GM23248 (cell line): ENCODE results near the gene ABHD1. TPM values are rescaled to one million over a fixed set of nuclear protein-coding genes. Genes with fewer than 3 reads are reported as not detected.

Experiments used
- DNase-seq: peaks from one replicate; pipeline ENCODE4 v3.0.0-alpha.2; 2015
- H2AFZ ChIP-seq: fragments of 200-600 bp; sonication (generic); 2 replicates; pipeline ENCODE4 v1.6.1; 2016; ENCODE audit warnings: antibody characterized with exemption
- H3F3A ChIP-seq: fragments of 200-600 bp; sonication (generic); 2 replicates; pipeline ENCODE4 v1.6.1; 2016; ENCODE audit warnings: mild to moderate bottlenecking, antibody characterized with exemption, mixed run types; ENCODE audit not compliant: insufficient read depth
- H3K27ac ChIP-seq: fragments of 200-600 bp; sonication (generic); 2 replicates; pipeline ENCODE4 v1.5.1; 2016; ENCODE audit warnings: mild to moderate bottlenecking
- H3K27me3 ChIP-seq: fragments of 200-600 bp; sonication (generic); replicated peaks from 2 replicates; pipeline ENCODE4 v1.6.1; 2016; ENCODE audit warnings: mild to moderate bottlenecking; ENCODE audit not compliant: insufficient read depth
- H3K36me3 ChIP-seq: fragments of 200-600 bp; sonication (generic); 2 replicates; pipeline ENCODE4 v1.6.1; 2016; ENCODE audit warnings: low read depth, mild to moderate bottlenecking
- H3K4me1 ChIP-seq: fragments of 200-600 bp; sonication (generic); 2 replicates; pipeline ENCODE4 v1.6.1; 2016; ENCODE audit warnings: mild to moderate bottlenecking; ENCODE audit not compliant: insufficient read depth
- H3K4me2 ChIP-seq: fragments of 200-600 bp; sonication (generic); one replicate; pipeline ENCODE4 v1.6.1; 2016; ENCODE audit warnings: mild to moderate bottlenecking; ENCODE audit not compliant: unreplicated experiment
- H3K4me3 ChIP-seq: fragments of 200-600 bp; sonication (generic); 2 replicates; pipeline ENCODE4 v1.5.1; 2016; ENCODE audit warnings: mild to moderate bottlenecking
- H3K79me2 ChIP-seq: fragments of 200-600 bp; sonication (generic); 2 replicates; pipeline ENCODE4 v1.6.1; 2016; ENCODE audit warnings: mild to moderate bottlenecking; ENCODE audit not compliant: insufficient read depth
- H3K9ac ChIP-seq: fragments of 200-600 bp; sonication (generic); 2 replicates; pipeline ENCODE4 v1.6.1; 2016; ENCODE audit warnings: mild to moderate bottlenecking
- H3K9me2 ChIP-seq: fragments of 200-600 bp; sonication (generic); 2 replicates; pipeline ENCODE4 v1.6.1; 2016; ENCODE audit warnings: mixed run types, mild to moderate bottlenecking, moderate library complexity; ENCODE audit not compliant: insufficient read depth
- H3K9me3 ChIP-seq: fragments of 200-600 bp; sonication (generic); one replicate; pipeline ENCODE4 v1.6.1; 2017; ENCODE audit warnings: low read depth
- H4K20me1 ChIP-seq: fragments of 200-600 bp; sonication (generic); 2 replicates; pipeline ENCODE4 v1.6.0; 2016; ENCODE audit not compliant: insufficient read depth
- EZH2 ChIP-seq: fragments of 200-600 bp; sonication (generic); IDR thresholded peaks from 2 replicates; pipeline ENCODE4 v1.6.1; 2018; ENCODE audit warnings: antibody characterized with exemption, mild to moderate bottlenecking; ENCODE audit not compliant: insufficient read depth, poor library complexity, severe bottlenecking
- EZH2phosphoT487 ChIP-seq: fragments of 200-600 bp; sonication (generic); IDR thresholded peaks from 2 replicates; pipeline ENCODE4 v1.6.1; 2018; ENCODE audit warnings: antibody characterized with exemption, moderate library complexity, mild to moderate bottlenecking, low read depth; ENCODE audit not compliant: insufficient read depth
- WGBS, 2 experiments: methylation state at CpG; one replicate each; pipeline ENCODE4 v1.1.6; 2015 to 2017; ENCODE audit warnings: low lambda C conversion rate in 2 of 2, low coverage in 1 of 2; ENCODE audit errors: missing lambda C conversion rate in 2 of 2; 5-methylcytosine and 5-hydroxymethylcytosine counted together
- in situ Hi-C: fragments of 300-500 bp; cut with MboI; formaldehyde crosslinking; loops from 2 replicates; pipeline ENCODE4 v1.15.0; 2020
- polyA plus RNA-seq: library from polyadenylated mRNA; unstranded; fragments of >200 nt; fragmentation: Nextera tagmentation; extraction: Ambion mirVana; gene quantifications from 2 replicates; pipeline ENCODE4 v1.2.1, GENCODE V29; 2016
- total RNA-seq: library from RNA; depleted of rRNA; stranded (reverse); fragments of >200 nt; shearing (Covaris generic); gene quantifications from 2 replicates; pipeline ENCODE4 v1.2.3, GENCODE V29; 2014

The ABHD1 gene
- total and polyA plus RNA-seq, 2 experiments from 2014 or later: not detected

DNA sequence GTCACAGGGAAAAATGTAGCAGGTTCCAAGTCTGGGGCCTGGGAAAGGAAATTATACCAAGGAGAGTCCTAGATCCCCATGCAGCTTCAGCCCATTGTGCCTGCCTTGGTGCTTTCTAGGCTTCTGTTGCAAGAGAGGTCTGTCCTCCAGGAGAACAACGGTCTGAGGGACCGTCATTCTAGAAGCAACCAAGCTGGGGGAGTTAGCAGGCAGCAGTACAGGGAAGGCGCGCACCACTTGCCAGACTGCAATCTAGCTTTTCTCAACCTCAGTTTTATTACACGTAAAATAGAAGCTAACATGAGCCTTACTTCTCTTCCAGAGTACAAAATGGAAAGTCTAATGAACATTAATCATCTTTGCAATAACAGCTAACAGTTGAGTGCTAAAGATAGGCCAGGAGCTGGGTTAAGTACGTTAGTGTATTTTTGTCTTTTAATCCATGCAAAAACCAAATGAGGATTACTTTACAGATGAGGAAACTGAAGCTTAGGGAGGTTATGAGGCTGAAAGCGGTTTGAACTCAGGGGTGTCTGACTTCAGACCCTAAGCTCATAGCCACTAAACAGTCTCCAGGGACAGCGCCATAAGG lies 27.1 kb downstream of the ABHD1 start:
- Histone ChIP-seq H3K36me3 (no peaks in the 10 kb centered on the region), H3K4me3 (no peak overlapping the region), H3K9ac (no peak overlapping the region), H3K27ac (no peak overlapping the region), H3K9me2 (no peaks in the 10 kb centered on the region), H3K4me1 (no peaks in the 10 kb centered on the region), H2AFZ (no peak overlapping the region), H3K27me3 (0 out of 2 replicates have a peak, but pooled peaks cover 3% of the 10 kb centered on the region), H3F3A (no peaks in the 10 kb centered on the region), H3K79me2 (no peaks in the 10 kb centered on the region), H4K20me1 (no peaks in the 10 kb centered on the region), H3K4me2 (no peak overlapping the region), H3K9me3 (no peaks in the 10 kb centered on the region)
- in situ Hi-C loops: no loop called here
- DNase-seq: no peak
- 63 to 69% methylated on average over 8 of the region's 8 CpGs for WGBS, 2 experiments
- TF ChIP-seq EZH2phosphoT487: no peak
- no peak for TF ChIP-seq EZH2

GRCh38 chr2:27152102-27152795 lies 28.6 kb downstream of the ABHD1 start:
- Histone ChIP-seq H3K4me1 (no peaks in the 10 kb centered on the region), H3K9me3 (no peaks in the 10 kb centered on the region), H3K4me3 (no peak overlapping the region), H3K9me2 (no peaks in the 10 kb centered on the region), H3K9ac (no peak overlapping the region), H3K27me3 (0 out of 2 replicates have a peak, but pooled peaks cover 3% of the 10 kb centered on the region), H3K27ac (no peak overlapping the region), H4K20me1 (no peaks in the 10 kb centered on the region), H3K36me3 (no peaks in the 10 kb centered on the region), H2AFZ (no peak overlapping the region), H3F3A (no peaks in the 10 kb centered on the region), H3K79me2 (no peaks in the 10 kb centered on the region), H3K4me2 (no peak overlapping the region)
- TF ChIP-seq EZH2phosphoT487 (no peak), EZH2 (no peak)
- 86 to 88% methylated on average over 8 of the region's 8 CpGs for WGBS, 2 experiments
- no peak for DNase-seq
- in situ Hi-C loops: no loop called here

GRCh38 chr2:27152796-27153464 lies 29.3 kb downstream of the ABHD1 start:
- Histone ChIP-seq H3K9ac (no peak overlapping the region), H3K36me3 (no peaks in the 10 kb centered on the region), H3K27me3 (0 out of 2 replicates have a peak, but pooled peaks cover 3% of the 10 kb centered on the region), H3K9me3 (no peaks in the 10 kb centered on the region), H3K9me2 (no peaks in the 10 kb centered on the region), H3K4me3 (no peak overlapping the region), H3K27ac (no peak overlapping the region), H2AFZ (no peak overlapping the region), H3F3A (no peaks in the 10 kb centered on the region), H3K4me2 (no peak overlapping the region), H4K20me1 (no peaks in the 10 kb centered on the region), H3K79me2 (no peaks in the 10 kb centered on the region), H3K4me1 (no peaks in the 10 kb centered on the region)
- TF ChIP-seq EZH2phosphoT487 (no peak), EZH2 (no peak)
- peak; percentile 83 for DNase-seq
- WGBS, 2 experiments: 15 to 19% methylated on average over 2 of the region's 2 CpGs
- in situ Hi-C loops: no loop called here

- Histone ChIP-seq H3K79me2 (no peaks in the 10 kb centered on the region), H3K4me2 (no peak overlapping the region), H3K9ac (no peak overlapping the region), H3K36me3 (no peaks in the 10 kb centered on the region), H2AFZ (no peak overlapping the region), H3K4me1 (no peaks in the 10 kb centered on the region), H3K27me3 (0 out of 2 replicates have a peak, but pooled peaks cover 5% of the 10 kb centered on the region), H3F3A (no peaks in the 10 kb centered on the region), H3K9me3 (no peaks in the 10 kb centered on the region), H3K9me2 (no peaks in the 10 kb centered on the region), H4K20me1 (no peaks in the 10 kb centered on the region), H3K27ac (no peak overlapping the region), H3K4me3 (no peak overlapping the region)
- no peak for TF ChIP-seq EZH2phosphoT487
- TF ChIP-seq EZH2: no peak
- WGBS, 2 experiments: 75 to 77% methylated on average over 6 of the region's 6 CpGs
- in situ Hi-C loops: no loop called here
- no peak for DNase-seq
Observed at GRCh38 chr2:27154488-27154887, 30.9 kb downstream of the ABHD1 start.
